Keratinocyte (primary cell): ENCODE measurements around the gene ZNF670. TPM values are rescaled to one million over a fixed set of nuclear protein-coding genes. Genes with fewer than 3 reads are reported as not detected.

Experiments used
- DNase-seq: peaks from one replicate; pipeline ENCODE4 v3.0.0-alpha.2; 2011; ENCODE audit warnings: low read depth, missing footprints, low spot score
- FAIRE-seq: peaks from 2 replicates; lab custom pipeline; 2011; peaks lifted over from hg19 to GRCh38; lab: Jason Lieb, UNC
- H2AFZ ChIP-seq: 2 replicates; pipeline ENCODE4 v1.6.0; 2012; ENCODE audit warnings: low read length, control low read depth, inconsistent platforms; ENCODE audit not compliant: control insufficient read depth
- H3K27ac ChIP-seq: 2 replicates; pipeline ENCODE4 v1.5.1; 2011; ENCODE audit warnings: low read length; ENCODE audit not compliant: control insufficient read depth, insufficient read depth
- H3K27me3 ChIP-seq: 3 replicates; pipeline ENCODE4 v1.6.0; 2011; ENCODE audit warnings: low read length; ENCODE audit not compliant: control insufficient read depth, insufficient read depth; ENCODE audit errors: extremely low read depth
- H3K36me3 ChIP-seq, 2 experiments: 2 replicates in 1 of 2; 3 replicates in 1 of 2; pipeline ENCODE4 v1.5.1; 2011; ENCODE audit warnings: low read length in 2 of 2, mild to moderate bottlenecking in 1 of 2; ENCODE audit not compliant: control insufficient read depth in 2 of 2, insufficient read depth in 2 of 2; ENCODE audit errors: extremely low read depth in 1 of 2
- H3K4me1 ChIP-seq: 3 replicates; pipeline ENCODE4 v1.5.1; 2011; ENCODE audit warnings: low read length; ENCODE audit not compliant: control insufficient read depth, insufficient read depth; ENCODE audit errors: extremely low read depth
- H3K4me2 ChIP-seq: 3 replicates; pipeline ENCODE4 v1.6.0; 2011; ENCODE audit warnings: low read depth, low read length; ENCODE audit not compliant: control insufficient read depth, insufficient read depth; ENCODE audit errors: extremely low read depth
- H3K4me3 ChIP-seq, 3 experiments: fragments of 200-600 bp in 1 of 3; sonication (generic) in 1 of 3; 2 replicates in 2 of 3; 3 replicates in 1 of 3; pipeline ENCODE4 v1.5.1; 2011 to 2016; ENCODE audit warnings: low read length in 3 of 3, mild to moderate bottlenecking in 3 of 3, control low read depth in 2 of 3, inconsistent platforms in 1 of 3, low read depth in 1 of 3, mixed read lengths in 1 of 3, mixed run types in 1 of 3, moderate library complexity in 1 of 3; ENCODE audit not compliant: control insufficient read depth in 2 of 3, insufficient read depth in 2 of 3; ENCODE audit errors: extremely low read depth in 1 of 3
- H3K79me2 ChIP-seq: 2 replicates; pipeline ENCODE4 v1.6.0; 2012; ENCODE audit warnings: low read length; ENCODE audit not compliant: control insufficient read depth, insufficient read depth
- H3K9ac ChIP-seq: 3 replicates; pipeline ENCODE4 v1.6.0; 2011; ENCODE audit warnings: low read length; ENCODE audit not compliant: control insufficient read depth, insufficient read depth; ENCODE audit errors: extremely low read depth
- H3K9me1 ChIP-seq: 3 replicates; pipeline ENCODE4 v1.6.0; 2011; ENCODE audit warnings: low read length; ENCODE audit not compliant: control insufficient read depth, insufficient read depth; ENCODE audit errors: extremely low read depth
- H3K9me3 ChIP-seq: 2 replicates; pipeline ENCODE4 v1.5.1; 2012; ENCODE audit warnings: low read depth, low read length; ENCODE audit not compliant: control insufficient read depth
- H4K20me1 ChIP-seq: 3 replicates; pipeline ENCODE4 v1.6.0; 2011; ENCODE audit warnings: low read length; ENCODE audit not compliant: control insufficient read depth, insufficient read depth; ENCODE audit errors: extremely low read depth
- EZH2 ChIP-seq: IDR thresholded peaks from one replicate; pipeline ENCODE4 v1.6.1; 2012; ENCODE audit warnings: inconsistent platforms, mild to moderate bottlenecking, low read length, moderate library complexity
- dilution Hi-C: fragments of 300-500 bp; cut with MboI; formaldehyde crosslinking; loops from one replicate; pipeline ENCODE4 v1.7.0; 2020; ENCODE audit warnings: low sequenced_read_pairs; ENCODE audit not compliant: extremely low pct_ligation_motif_present
- polyA plus RNA-seq, 5 experiments: library from polyadenylated mRNA; depleted of rRNA in 3 of 5; stranded (reverse) in 3 of 5; stranded (forward) in 1 of 5; unstranded in 1 of 5; fragments of >200 nt; gene quantifications; 1 replicate in 1 of 5; 2 replicates in 3 of 5; 3 replicates in 1 of 5; pipeline versions ENCODE4 v1.2.1 to v1.2.3, GENCODE V29; 2011 to 2012; ENCODE audit warnings: missing spikeins in 2 of 5, low read depth in 1 of 5, low replicate concordance in 1 of 5
- TF ChIP-seq, protein P1 (sequence below), 3 experiments: IDR thresholded peaks in 1 of 3; conservative IDR thresholded peaks in 1 of 3; optimal IDR thresholded peaks in 1 of 3; 2 replicates in 2 of 3; 3 replicates in 1 of 3; pipeline versions ENCODE3 to v1.5.1; 2011; ENCODE audit warnings: low read length in 3 of 3, mild to moderate bottlenecking in 3 of 3, moderate library complexity in 2 of 3, control low read depth in 1 of 3, inconsistent platforms in 1 of 3; ENCODE audit not compliant: insufficient read depth in 2 of 3; ENCODE audit errors: extremely low read depth in 1 of 3

The ZNF670 gene
- polyA plus RNA-seq, 1 donor (not counting 4 experiments of a cell fraction or from before 2014, with no cell fraction given), result 3.6 TPM

DNA sequence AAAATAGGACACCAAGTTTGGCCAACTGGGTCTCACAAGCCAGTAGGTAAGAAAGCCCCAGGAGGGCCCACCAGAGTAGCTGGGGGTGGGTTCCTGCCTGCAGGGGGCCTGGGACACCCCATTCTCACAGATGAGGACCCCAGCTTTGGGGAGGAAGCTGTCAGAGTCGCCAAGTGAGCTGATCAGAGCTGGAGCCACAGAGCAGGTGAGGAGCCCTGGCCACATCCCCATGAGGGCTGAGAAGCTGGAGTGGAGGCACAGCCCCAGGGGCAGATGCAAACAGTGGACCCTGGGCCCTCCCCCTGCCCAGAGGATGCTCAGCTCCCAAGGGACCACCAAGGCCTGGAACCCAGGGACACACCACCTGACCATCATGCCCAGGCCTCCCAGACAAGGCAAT is 8.6 kb upstream of the ZNF670 start:
- dilution Hi-C loops, result no loop called here
- FAIRE-seq (no peak), DNase-seq (no peak)
- H3K9me1 ChIP-seq, result no peaks in the 10 kb centered on the region
- H3K36me3 ChIP-seq, result no peaks in the 10 kb centered on the region
- H3K27me3 ChIP-seq, result no peaks in the 10 kb centered on the region
- H4K20me1 ChIP-seq, result no peaks in the 10 kb centered on the region
- H3K27ac ChIP-seq, result no peak overlapping the region
- H3K79me2 ChIP-seq, result no peaks in the 10 kb centered on the region
- H3K4me2 ChIP-seq, result no peak overlapping the region
- no peaks in the 10 kb centered on the region for H3K9me3 ChIP-seq
- H2AFZ ChIP-seq, result no peak overlapping the region
- H3K9ac ChIP-seq, result no peak overlapping the region
- TF ChIP-seq EZH2, result no peak
- TF ChIP-seq, protein P1, sequence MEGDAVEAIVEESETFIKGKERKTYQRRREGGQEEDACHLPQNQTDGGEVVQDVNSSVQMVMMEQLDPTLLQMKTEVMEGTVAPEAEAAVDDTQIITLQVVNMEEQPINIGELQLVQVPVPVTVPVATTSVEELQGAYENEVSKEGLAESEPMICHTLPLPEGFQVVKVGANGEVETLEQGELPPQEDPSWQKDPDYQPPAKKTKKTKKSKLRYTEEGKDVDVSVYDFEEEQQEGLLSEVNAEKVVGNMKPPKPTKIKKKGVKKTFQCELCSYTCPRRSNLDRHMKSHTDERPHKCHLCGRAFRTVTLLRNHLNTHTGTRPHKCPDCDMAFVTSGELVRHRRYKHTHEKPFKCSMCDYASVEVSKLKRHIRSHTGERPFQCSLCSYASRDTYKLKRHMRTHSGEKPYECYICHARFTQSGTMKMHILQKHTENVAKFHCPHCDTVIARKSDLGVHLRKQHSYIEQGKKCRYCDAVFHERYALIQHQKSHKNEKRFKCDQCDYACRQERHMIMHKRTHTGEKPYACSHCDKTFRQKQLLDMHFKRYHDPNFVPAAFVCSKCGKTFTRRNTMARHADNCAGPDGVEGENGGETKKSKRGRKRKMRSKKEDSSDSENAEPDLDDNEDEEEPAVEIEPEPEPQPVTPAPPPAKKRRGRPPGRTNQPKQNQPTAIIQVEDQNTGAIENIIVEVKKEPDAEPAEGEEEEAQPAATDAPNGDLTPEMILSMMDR (optimal IDR thresholded peaks at IDR 0.05 in 1 of 3, IDR thresholded peaks at IDR 0.05 in 1 of 3, conservative IDR thresholded peaks at IDR 0.05 in 1 of 3; ENCODE audit: extremely low read depth in 1 of 3, insufficient read depth in 2 of 3, low read length in 3 of 3), result no peak
- H3K4me3 ChIP-seq, result no peak overlapping the region
- H3K4me1 ChIP-seq, result no peaks in the 10 kb centered on the region

DNA sequence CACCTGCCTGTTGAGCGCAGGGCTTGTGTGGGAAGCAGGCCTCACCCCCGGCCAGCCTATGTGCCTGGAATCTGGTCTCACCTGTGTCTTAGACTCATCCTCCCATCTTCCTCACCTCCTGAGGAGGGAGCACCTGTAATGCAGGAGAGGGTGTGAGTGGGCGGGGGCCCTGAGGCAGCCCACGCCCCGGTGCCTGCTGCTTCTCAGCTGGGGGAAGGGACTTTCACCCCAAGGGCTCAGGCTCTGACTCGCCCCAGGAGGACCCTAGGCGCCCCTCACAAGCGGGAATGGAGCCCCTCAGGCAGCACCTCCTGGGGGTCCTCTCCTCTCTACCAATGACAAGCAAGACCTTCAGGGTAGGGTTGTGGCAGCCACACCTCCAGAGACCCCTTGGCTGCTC is 6.7 kb upstream of the ZNF670 start:
- no peaks in the 10 kb centered on the region for H3K9me3 ChIP-seq
- H2AFZ ChIP-seq, result no peak overlapping the region
- no peaks in the 10 kb centered on the region for H4K20me1 ChIP-seq
- H3K79me2 ChIP-seq, result no peaks in the 10 kb centered on the region
- FAIRE-seq (no peak), DNase-seq (no peak)
- dilution Hi-C loops, result no loop called here
- no peak overlapping the region for H3K9ac ChIP-seq
- TF ChIP-seq, protein P1 (optimal IDR thresholded peaks at IDR 0.05 in 1 of 3, IDR thresholded peaks at IDR 0.05 in 1 of 3, conservative IDR thresholded peaks at IDR 0.05 in 1 of 3; ENCODE audit: extremely low read depth in 1 of 3, insufficient read depth in 2 of 3, low read length in 3 of 3), result no peak
- no peak for TF ChIP-seq EZH2
- no peaks in the 10 kb centered on the region for H3K4me1 ChIP-seq
- no peak overlapping the region for H3K27ac ChIP-seq
- no peak overlapping the region for H3K4me2 ChIP-seq
- H3K27me3 ChIP-seq, result no peaks in the 10 kb centered on the region
- H3K4me3 ChIP-seq, result no peak overlapping the region
- H3K9me1 ChIP-seq, result no peaks in the 10 kb centered on the region
- no peaks in the 10 kb centered on the region for H3K36me3 ChIP-seq
